SK-N-MC (cell line): Measurements from ENCODE around the gene MOCS1.

Source experiments
- EZH2 ChIP-seq: fragments of 200-600 bp; sonication (generic); IDR thresholded peaks from one replicate; pipeline ENCODE4 v1.6.1; 2017; ENCODE audit warnings: antibody characterized with exemption
- FOXP2 ChIP-seq: optimal IDR thresholded peaks from 2 replicates; pipeline ENCODE3; 2011; ENCODE audit warnings: mild to moderate bottlenecking, moderate library complexity; ENCODE audit not compliant: insufficient read depth; ENCODE audit errors: extremely low read length, control extremely low read depth
- POLR2AphosphoS5 ChIP-seq: IDR thresholded peaks from 2 replicates; pipeline ENCODE4 v1.6.1; 2012; ENCODE audit warnings: mild to moderate bottlenecking, low read depth, low read length, borderline replicate concordance

DNA sequence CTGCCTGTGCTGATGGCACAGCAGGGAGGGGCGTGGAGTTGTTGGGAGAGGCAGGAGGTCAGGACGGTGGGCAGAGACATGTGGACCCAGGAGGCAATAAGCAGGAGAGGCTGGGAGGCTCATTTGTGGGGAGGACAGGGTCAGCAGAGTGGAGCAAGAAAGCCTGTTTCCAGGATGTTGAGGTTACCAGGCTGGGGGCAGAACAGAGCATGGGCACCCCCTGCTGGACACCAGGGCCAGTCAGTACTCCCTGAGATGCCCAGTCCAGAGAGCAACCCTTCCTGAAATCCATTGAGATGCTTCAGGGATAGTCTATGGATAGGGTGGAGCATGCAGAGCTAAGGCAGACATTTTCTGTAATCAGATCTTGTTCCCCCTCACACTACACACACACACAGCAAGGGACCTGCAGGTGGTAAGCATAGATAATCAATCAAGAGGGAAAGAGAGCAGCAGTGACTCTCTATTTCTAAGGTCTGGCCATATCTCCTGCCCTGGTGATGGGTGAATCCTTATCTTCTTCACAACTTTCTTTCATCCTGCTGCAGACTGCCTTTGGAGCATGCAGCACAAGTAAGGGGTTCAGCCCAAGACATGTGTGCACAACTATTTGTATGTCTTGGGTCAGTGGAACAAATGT, 41.7 kb downstream of the MOCS1 start:
- no peak for TF ChIP-seq POLR2AphosphoS5
- no peak for TF ChIP-seq EZH2
- no peak for TF ChIP-seq FOXP2
